CD4-positive, alpha-beta T cell treated with Interleukin-10 for 1 hour (primary cell): ENCODE data around the gene SAA4.

Source experiments
- DNase-seq: peaks from one replicate; pipeline ENCODE4 v3.0.0-alpha.2; 2020

SAA4 gene

GRCh38 chr11:18188796-18189195 lies 47.8 kb downstream of the SAA4 start:
- no peak for DNase-seq
